H9 (cell line): ENCODE results near the gene C20orf204. TPM values are rescaled to one million over a fixed set of nuclear protein-coding genes. Genes with fewer than 3 reads are reported as not detected.

Experiments
- DNase-seq: peaks from one replicate; pipeline ENCODE4 v3.0.0-alpha.2; 2017
- H2AFZ ChIP-seq: one replicate; pipeline ENCODE4 v1.6.1; 2013; ENCODE audit warnings: mild to moderate bottlenecking, low read length, control low read depth, moderate library complexity
- H2AK5ac ChIP-seq: 2 replicates; pipeline ENCODE4 v1.6.1; 2013; ENCODE audit warnings: low read length, control low read depth, mixed read lengths; ENCODE audit not compliant: insufficient read length
- H2BK120ac ChIP-seq: one replicate; pipeline ENCODE4 v1.6.1; 2013; ENCODE audit warnings: low read depth, mild to moderate bottlenecking, low read length, control low read depth, inconsistent platforms; ENCODE audit not compliant: poor library complexity, severe bottlenecking
- H2BK12ac ChIP-seq: 2 replicates; pipeline ENCODE4 v1.6.1; 2013; ENCODE audit warnings: low read length, control low read depth, mixed read lengths, low read depth; ENCODE audit not compliant: insufficient read length
- H2BK15ac ChIP-seq: 2 replicates; pipeline ENCODE4 v1.6.1; 2013; ENCODE audit warnings: low read depth, low read length, control low read depth
- H2BK20ac ChIP-seq: one replicate; pipeline ENCODE4 v1.6.1; 2013; ENCODE audit warnings: low read depth, mild to moderate bottlenecking, low read length, control low read depth, inconsistent platforms; ENCODE audit not compliant: poor library complexity, severe bottlenecking
- H2BK5ac ChIP-seq: 2 replicates; pipeline ENCODE4 v1.6.1; 2013; ENCODE audit warnings: low read length, control low read depth, mixed read lengths; ENCODE audit not compliant: insufficient read length
- H3K14ac ChIP-seq: 2 replicates; pipeline ENCODE4 v1.6.1; 2013; ENCODE audit warnings: low read length, control low read depth; ENCODE audit not compliant: insufficient read depth
- H3K18ac ChIP-seq: 2 replicates; pipeline ENCODE4 v1.6.1; 2013; ENCODE audit warnings: low read depth, mild to moderate bottlenecking, mixed read lengths, low read length, control low read depth; ENCODE audit not compliant: insufficient read length
- H3K23ac ChIP-seq: 2 replicates; pipeline ENCODE4 v1.6.1; 2013; ENCODE audit warnings: low read length, control low read depth, mixed read lengths, low read depth; ENCODE audit not compliant: insufficient read length
- H3K23me2 ChIP-seq: 2 replicates; pipeline ENCODE4 v1.6.1; 2013; ENCODE audit warnings: low read depth, mild to moderate bottlenecking, mixed read lengths, low read length, control low read depth; ENCODE audit not compliant: insufficient read length, poor library complexity, severe bottlenecking
- H3K27ac ChIP-seq: 2 replicates; pipeline ENCODE4 v1.5.1; 2013; ENCODE audit warnings: low read length, control low read depth, mixed read lengths, low read depth; ENCODE audit not compliant: insufficient read length
- H3K27me3 ChIP-seq: 2 replicates; pipeline ENCODE4 v1.6.1; 2013; ENCODE audit warnings: low read length, control low read depth, inconsistent platforms; ENCODE audit not compliant: insufficient read depth
- H3K4ac ChIP-seq: 2 replicates; pipeline ENCODE4 v1.6.1; 2013; ENCODE audit warnings: low read depth, mild to moderate bottlenecking, control low read depth, inconsistent platforms, low read length, moderate library complexity
- H3K4me1 ChIP-seq: 2 replicates; pipeline ENCODE4 v1.6.1; 2013; ENCODE audit warnings: low read length, control low read depth, inconsistent platforms; ENCODE audit not compliant: insufficient read depth
- H3K4me2 ChIP-seq: 2 replicates; pipeline ENCODE4 v1.6.1; 2013; ENCODE audit warnings: low read length, control low read depth, mixed read lengths; ENCODE audit not compliant: insufficient read length, insufficient read depth
- H3K56ac ChIP-seq: 2 replicates; pipeline ENCODE4 v1.6.1; 2013; ENCODE audit warnings: low read depth, mild to moderate bottlenecking, mixed read lengths, low read length, control low read depth; ENCODE audit not compliant: insufficient read length
- H3K79me1 ChIP-seq: 2 replicates; pipeline ENCODE4 v1.6.1; 2013; ENCODE audit warnings: low read depth, mild to moderate bottlenecking, moderate library complexity, low read length, control low read depth, inconsistent platforms; ENCODE audit not compliant: insufficient read depth, poor library complexity, severe bottlenecking
- H3K79me2 ChIP-seq: 2 replicates; pipeline ENCODE4 v1.6.1; 2013; ENCODE audit warnings: low read length, control low read depth, inconsistent platforms; ENCODE audit not compliant: insufficient read depth
- H3K9ac ChIP-seq: 2 replicates; pipeline ENCODE4 v1.6.1; 2013; ENCODE audit warnings: low read length, control low read depth, mixed read lengths; ENCODE audit not compliant: insufficient read length; ENCODE audit errors: extremely low read depth
- H3K9me3 ChIP-seq: one replicate; pipeline ENCODE4 v1.6.1; 2013; ENCODE audit warnings: low read depth, low read length, inconsistent platforms; ENCODE audit not compliant: control insufficient read depth
- H3T11ph ChIP-seq: one replicate; pipeline ENCODE4 v1.6.1; 2013; ENCODE audit warnings: mild to moderate bottlenecking, low read length, control low read depth, inconsistent platforms
- H4K20me1 ChIP-seq: one replicate; pipeline ENCODE4 v1.6.1; 2013; ENCODE audit not compliant: control insufficient read depth, insufficient read length, insufficient read depth
- H4K5ac ChIP-seq: 2 replicates; pipeline ENCODE4 v1.6.1; 2013; ENCODE audit warnings: low read depth, mild to moderate bottlenecking, mixed read lengths, low read length, control low read depth; ENCODE audit not compliant: insufficient read length
- H4K8ac ChIP-seq: replicated peaks from 2 replicates; pipeline ENCODE4 v1.6.1; 2013; ENCODE audit warnings: low read length, control low read depth, mixed read lengths, low read depth; ENCODE audit not compliant: insufficient read length
- H4K91ac ChIP-seq: 2 replicates; pipeline ENCODE4 v1.6.1; 2013; ENCODE audit warnings: low read depth, mild to moderate bottlenecking, moderate library complexity, mixed read lengths, low read length, control low read depth; ENCODE audit not compliant: insufficient read length
- H3K27ac Mint-ChIP-seq, 3 experiments: 2 replicates in 2 of 3; 3 replicates in 1 of 3; pipeline ENCODE4 v1.8.0; 2020 to 2021; ENCODE audit warnings: mixed read lengths in 3 of 3, mild to moderate bottlenecking in 1 of 3, moderate library complexity in 1 of 3
- H3K27me3 Mint-ChIP-seq: 2 replicates; pipeline ENCODE4 v1.8.0; 2021; ENCODE audit warnings: low read depth, mild to moderate bottlenecking, moderate library complexity, mixed read lengths
- H3K36me3 Mint-ChIP-seq, 3 experiments: 2 replicates in 2 of 3; 3 replicates in 1 of 3; pipeline ENCODE4 v1.8.0; 2020 to 2021; ENCODE audit warnings: low read depth in 3 of 3, mixed read lengths in 3 of 3; ENCODE audit not compliant: insufficient read depth in 1 of 3
- H3K4me1 Mint-ChIP-seq, 2 experiments: 2 replicates each; pipeline ENCODE4 v1.8.0; 2020; ENCODE audit warnings: mixed read lengths in 2 of 2
- H3K4me3 Mint-ChIP-seq, 2 experiments: 2 replicates in 1 of 2; 3 replicates in 1 of 2; pipeline ENCODE4 v1.8.0; 2020 to 2021; ENCODE audit warnings: mild to moderate bottlenecking in 2 of 2, mixed read lengths in 2 of 2, moderate library complexity in 1 of 2
- H3K9me3 Mint-ChIP-seq, 2 experiments: 2 replicates in 1 of 2; 3 replicates in 1 of 2; pipeline ENCODE4 v1.8.0; 2020; ENCODE audit warnings: mild to moderate bottlenecking in 2 of 2, mixed read lengths in 2 of 2, moderate library complexity in 1 of 2
- WGBS: extraction: QIAGEN DNeasy Blood & Tissue Kit; methylation state at CpG from one replicate; pipeline ENCODE4 v1.1.7; 2013; ENCODE audit warnings: missing lambda C conversion rate, low lambda C conversion rate, mixed read lengths; ENCODE audit not compliant: insufficient read length; ENCODE audit errors: extremely low coverage; 5-methylcytosine and 5-hydroxymethylcytosine counted together
- total RNA-seq: library from RNA; stranded (reverse); gene quantifications from 2 replicates; pipeline ENCODE4 v1.2.1, GENCODE V29; 2021
- TF ChIP-seq, protein P1 (sequence below): fragments of 200-600 bp; sonication (generic); conservative IDR thresholded peaks from 3 replicates; pipeline ENCODE4 v1.8.0; 2021; ENCODE audit warnings: antibody characterized with exemption, mild to moderate bottlenecking

The C20orf204 gene
- total RNA-seq, 1 experiment from 2014 or later = 2.2 TPM

DNA sequence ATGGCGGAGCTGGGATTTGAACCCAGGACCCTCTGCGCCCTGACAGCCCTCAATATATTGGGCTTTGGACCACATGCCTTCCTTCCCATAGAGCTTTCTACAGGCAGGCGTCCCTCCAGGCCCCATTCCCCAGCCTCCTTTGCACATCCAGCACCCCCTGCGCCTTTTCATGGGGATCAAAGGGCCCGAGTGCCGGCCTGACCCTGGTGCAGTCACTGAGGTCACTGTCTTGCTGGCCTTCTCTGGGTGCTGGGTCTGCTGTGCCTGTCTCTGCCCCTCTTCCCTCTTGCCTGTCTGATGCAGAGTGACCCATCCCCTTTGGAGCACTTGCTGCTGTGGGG, 45.6 kb downstream of the C20orf204 start:
- Histone ChIP-seq H2BK20ac (no peak overlapping the region), H3K9me3 (no peaks in the 10 kb centered on the region), H3K4me1 (no peaks in the 10 kb centered on the region; the same call in 1 of the 2 replicates), H3K79me1 (no peaks in the 10 kb centered on the region), H2BK12ac (no peak overlapping the region), H3K14ac (no peak overlapping the region), H4K5ac (no peak overlapping the region), H2AFZ (no peak overlapping the region), H4K8ac (no peak overlapping the region), H3K79me2 (no peaks in the 10 kb centered on the region), H3K56ac (no peak overlapping the region), H3K18ac (no peak overlapping the region), H2BK5ac (no peak overlapping the region), H3K23me2 (peaks cover 20% of the 10 kb centered on the region), H2AK5ac (no peak overlapping the region), H3K27me3 (peaks cover 5% of the 10 kb centered on the region; the same call in 1 of the 2 replicates), H2BK120ac (no peak overlapping the region), H3K4ac (no peak overlapping the region), H4K20me1 (no peaks in the 10 kb centered on the region), H3K27ac (no peak overlapping the region), H2BK15ac (no peak overlapping the region), H3K9ac (no peak overlapping the region), H3T11ph (no peak overlapping the region), H3K23ac (no peak overlapping the region), H3K4me2 (no peak overlapping the region), H4K91ac (no peak overlapping the region)
- TF ChIP-seq, protein P1, sequence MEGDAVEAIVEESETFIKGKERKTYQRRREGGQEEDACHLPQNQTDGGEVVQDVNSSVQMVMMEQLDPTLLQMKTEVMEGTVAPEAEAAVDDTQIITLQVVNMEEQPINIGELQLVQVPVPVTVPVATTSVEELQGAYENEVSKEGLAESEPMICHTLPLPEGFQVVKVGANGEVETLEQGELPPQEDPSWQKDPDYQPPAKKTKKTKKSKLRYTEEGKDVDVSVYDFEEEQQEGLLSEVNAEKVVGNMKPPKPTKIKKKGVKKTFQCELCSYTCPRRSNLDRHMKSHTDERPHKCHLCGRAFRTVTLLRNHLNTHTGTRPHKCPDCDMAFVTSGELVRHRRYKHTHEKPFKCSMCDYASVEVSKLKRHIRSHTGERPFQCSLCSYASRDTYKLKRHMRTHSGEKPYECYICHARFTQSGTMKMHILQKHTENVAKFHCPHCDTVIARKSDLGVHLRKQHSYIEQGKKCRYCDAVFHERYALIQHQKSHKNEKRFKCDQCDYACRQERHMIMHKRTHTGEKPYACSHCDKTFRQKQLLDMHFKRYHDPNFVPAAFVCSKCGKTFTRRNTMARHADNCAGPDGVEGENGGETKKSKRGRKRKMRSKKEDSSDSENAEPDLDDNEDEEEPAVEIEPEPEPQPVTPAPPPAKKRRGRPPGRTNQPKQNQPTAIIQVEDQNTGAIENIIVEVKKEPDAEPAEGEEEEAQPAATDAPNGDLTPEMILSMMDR = no peak
- Mint-ChIP-seq H3K27me3 (peaks cover 56% of the 10 kb centered on the region), H3K9me3 (peaks cover under 1 to 2% of the 10 kb centered on the region in 2 experiments; a peak in 3 of 5 replicates), H3K36me3 (no peaks in the 10 kb centered on the region; a peak in 1 of 7 replicates), H3K4me1 (peaks cover 32 to 45% of the 10 kb centered on the region in 2 experiments), H3K27ac (peak overlapping the region in 1 of 3 experiments; percentile 65; a peak in 1 of 7 replicates), H3K4me3 (peak overlapping the region in 1 of 2 experiments; percentile 69; a peak in 2 of 5 replicates)
- no CpG with 5 or more reads among the region's 6 CpGs for WGBS
- no peak for DNase-seq
